HG03135 (cell line): ENCODE results near the gene PMM2.

Source experiments
- ATAC-seq: cut with Tn5 transposase; IDR thresholded peaks from one replicate; pipeline ENCODE4 v1.9.1; 2021; ENCODE audit warnings: mild to moderate bottlenecking, moderate library complexity; ENCODE audit not compliant: unreplicated experiment

The PMM2 gene

GRCh38 chr16:8882725-8883377 lies 85.2 kb downstream of the PMM2 start:
- no peak for ATAC-seq

- ATAC-seq = no peak
Observed at GRCh38 chr16:8885674-8886592, 88.3 kb downstream of the PMM2 start.

GRCh38 chr16:8886593-8887430 lies 89.2 kb downstream of the PMM2 start:
- no peak for ATAC-seq

GRCh38 chr16:8887431-8887765 lies 89.8 kb downstream of the PMM2 start:
- no peak for ATAC-seq

GRCh38 chr16:8887952-8888560 lies 90.4 kb downstream of the PMM2 start:
- ATAC-seq = no peak

- no peak for ATAC-seq
Observed at GRCh38 chr16:8888951-8889892, 91.6 kb downstream of the PMM2 start.

- ATAC-seq = no peak
Observed at GRCh38 chr16:8889893-8890548, 92.4 kb downstream of the PMM2 start.

GRCh38 chr16:8890549-8890921 lies 92.9 kb downstream of the PMM2 start:
- no peak for ATAC-seq

GRCh38 chr16:8892101-8892575 lies 94.5 kb downstream of the PMM2 start:
- ATAC-seq = peak; percentile 24

- ATAC-seq = no peak
Observed at GRCh38 chr16:8893426-8893825, 95.8 kb downstream of the PMM2 start.

- no peak for ATAC-seq
Observed at GRCh38 chr16:8893976-8894690, 96.5 kb downstream of the PMM2 start.

GRCh38 chr16:8894736-8895334 lies 97.2 kb downstream of the PMM2 start:
- ATAC-seq = no peak

GRCh38 chr16:8898660-8899318 lies 101.2 kb downstream of the PMM2 start:
- no peak for ATAC-seq
